HL-60 (cell line): Measurements from ENCODE around the gene DNAJC1.

Source experiments
- GABPA ChIP-seq: IDR thresholded peaks from 2 replicates; pipeline ENCODE4 v1.6.1; 2012; ENCODE audit warnings: low read depth
- POLR2AphosphoS5 ChIP-seq: IDR thresholded peaks from 2 replicates; pipeline ENCODE4 v1.6.1; 2012; ENCODE audit warnings: low read depth
- SPI1 ChIP-seq: IDR thresholded peaks from 2 replicates; pipeline ENCODE4 v1.6.1; 2012; ENCODE audit warnings: low read depth, mild to moderate bottlenecking, borderline replicate concordance
- TF ChIP-seq, protein P1 (sequence below): IDR thresholded peaks from one replicate; pipeline ENCODE4 v1.5.1; 2011; ENCODE audit warnings: low read length, control low read depth, inconsistent platforms; ENCODE audit not compliant: insufficient read depth
- TF ChIP-seq, protein P2 (sequence below): IDR thresholded peaks from 2 replicates; pipeline ENCODE4 v1.6.1; 2012; ENCODE audit warnings: low read depth; ENCODE audit not compliant: insufficient replicate concordance

DNA sequence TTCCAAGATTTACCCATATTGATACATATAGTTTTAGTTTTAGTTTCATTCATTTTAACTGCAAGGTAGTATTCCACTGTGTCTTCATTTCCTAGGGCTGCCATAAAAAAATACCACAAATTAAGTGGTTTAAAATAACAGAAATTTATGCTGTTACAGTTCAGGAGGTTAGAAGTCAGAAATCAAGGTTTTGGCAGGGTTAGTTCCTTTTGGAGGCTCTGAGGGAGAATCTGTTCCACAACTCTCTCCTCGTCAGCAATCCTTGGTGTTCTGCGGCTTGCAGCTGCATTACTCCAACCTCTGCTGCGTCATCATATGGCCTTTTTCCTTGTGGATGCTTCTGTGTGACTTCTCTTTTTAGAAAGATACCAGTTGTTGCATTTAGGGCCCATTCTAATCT lies 176.2 kb downstream of the DNAJC1 start:
- TF ChIP-seq, protein P1, sequence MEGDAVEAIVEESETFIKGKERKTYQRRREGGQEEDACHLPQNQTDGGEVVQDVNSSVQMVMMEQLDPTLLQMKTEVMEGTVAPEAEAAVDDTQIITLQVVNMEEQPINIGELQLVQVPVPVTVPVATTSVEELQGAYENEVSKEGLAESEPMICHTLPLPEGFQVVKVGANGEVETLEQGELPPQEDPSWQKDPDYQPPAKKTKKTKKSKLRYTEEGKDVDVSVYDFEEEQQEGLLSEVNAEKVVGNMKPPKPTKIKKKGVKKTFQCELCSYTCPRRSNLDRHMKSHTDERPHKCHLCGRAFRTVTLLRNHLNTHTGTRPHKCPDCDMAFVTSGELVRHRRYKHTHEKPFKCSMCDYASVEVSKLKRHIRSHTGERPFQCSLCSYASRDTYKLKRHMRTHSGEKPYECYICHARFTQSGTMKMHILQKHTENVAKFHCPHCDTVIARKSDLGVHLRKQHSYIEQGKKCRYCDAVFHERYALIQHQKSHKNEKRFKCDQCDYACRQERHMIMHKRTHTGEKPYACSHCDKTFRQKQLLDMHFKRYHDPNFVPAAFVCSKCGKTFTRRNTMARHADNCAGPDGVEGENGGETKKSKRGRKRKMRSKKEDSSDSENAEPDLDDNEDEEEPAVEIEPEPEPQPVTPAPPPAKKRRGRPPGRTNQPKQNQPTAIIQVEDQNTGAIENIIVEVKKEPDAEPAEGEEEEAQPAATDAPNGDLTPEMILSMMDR = no peak
- TF ChIP-seq, protein P2, sequence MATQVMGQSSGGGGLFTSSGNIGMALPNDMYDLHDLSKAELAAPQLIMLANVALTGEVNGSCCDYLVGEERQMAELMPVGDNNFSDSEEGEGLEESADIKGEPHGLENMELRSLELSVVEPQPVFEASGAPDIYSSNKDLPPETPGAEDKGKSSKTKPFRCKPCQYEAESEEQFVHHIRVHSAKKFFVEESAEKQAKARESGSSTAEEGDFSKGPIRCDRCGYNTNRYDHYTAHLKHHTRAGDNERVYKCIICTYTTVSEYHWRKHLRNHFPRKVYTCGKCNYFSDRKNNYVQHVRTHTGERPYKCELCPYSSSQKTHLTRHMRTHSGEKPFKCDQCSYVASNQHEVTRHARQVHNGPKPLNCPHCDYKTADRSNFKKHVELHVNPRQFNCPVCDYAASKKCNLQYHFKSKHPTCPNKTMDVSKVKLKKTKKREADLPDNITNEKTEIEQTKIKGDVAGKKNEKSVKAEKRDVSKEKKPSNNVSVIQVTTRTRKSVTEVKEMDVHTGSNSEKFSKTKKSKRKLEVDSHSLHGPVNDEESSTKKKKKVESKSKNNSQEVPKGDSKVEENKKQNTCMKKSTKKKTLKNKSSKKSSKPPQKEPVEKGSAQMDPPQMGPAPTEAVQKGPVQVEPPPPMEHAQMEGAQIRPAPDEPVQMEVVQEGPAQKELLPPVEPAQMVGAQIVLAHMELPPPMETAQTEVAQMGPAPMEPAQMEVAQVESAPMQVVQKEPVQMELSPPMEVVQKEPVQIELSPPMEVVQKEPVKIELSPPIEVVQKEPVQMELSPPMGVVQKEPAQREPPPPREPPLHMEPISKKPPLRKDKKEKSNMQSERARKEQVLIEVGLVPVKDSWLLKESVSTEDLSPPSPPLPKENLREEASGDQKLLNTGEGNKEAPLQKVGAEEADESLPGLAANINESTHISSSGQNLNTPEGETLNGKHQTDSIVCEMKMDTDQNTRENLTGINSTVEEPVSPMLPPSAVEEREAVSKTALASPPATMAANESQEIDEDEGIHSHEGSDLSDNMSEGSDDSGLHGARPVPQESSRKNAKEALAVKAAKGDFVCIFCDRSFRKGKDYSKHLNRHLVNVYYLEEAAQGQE = no peak
- TF ChIP-seq POLR2AphosphoS5 = no peak
- no peak for TF ChIP-seq GABPA
- no peak for TF ChIP-seq SPI1
